SW 1271 (cell line): ENCODE results near the gene KREMEN2.

Experiments used
- DNase-seq, 2 experiments: peaks; one replicate each; lab custom pipeline; 2025; lab: John Stamatoyannopoulos, UW

KREMEN2 gene

GRCh38 chr16:3003582-3004270 is 39.7 kb downstream of the KREMEN2 start:
- peak; percentile 91 to 94 for DNase-seq

- DNase-seq: no peak
Observed at GRCh38 chr16:3004319-3004718, 40.2 kb downstream of the KREMEN2 start.

- no peak for DNase-seq
Observed at GRCh38 chr16:3004781-3005284, 40.8 kb downstream of the KREMEN2 start.

GRCh38 chr16:3007059-3007956 is 43.2 kb downstream of the KREMEN2 start:
- no peak for DNase-seq

GRCh38 chr16:3007957-3008689 is 44.0 kb downstream of the KREMEN2 start:
- no peak for DNase-seq

- DNase-seq: no peak
Observed at GRCh38 chr16:3008690-3009037, 44.6 kb downstream of the KREMEN2 start.

GRCh38 chr16:3009568-3010390 is 45.7 kb downstream of the KREMEN2 start:
- no peak for DNase-seq

GRCh38 chr16:3010510-3010909 is 46.4 kb downstream of the KREMEN2 start:
- DNase-seq: no peak

- DNase-seq: no peak
Observed at GRCh38 chr16:3012246-3012645, 48.2 kb downstream of the KREMEN2 start.

GRCh38 chr16:3012828-3013420 is 48.8 kb downstream of the KREMEN2 start, which contains the start of gene CLDN9:
TSS of gene CLDN9 (plus strand) at chr16:3012923. CDS start at chr16:3013363, 440 bp downstream.
- peak in 1 of 2 experiments; percentile 11 for DNase-seq

- no peak for DNase-seq
Observed at GRCh38 chr16:3013491-3013951, 49.4 kb downstream of the KREMEN2 start.

GRCh38 chr16:3013998-3014690 is 50.1 kb downstream of the KREMEN2 start:
- DNase-seq: no peak

GRCh38 chr16:3014971-3015370 is 50.9 kb downstream of the KREMEN2 start:
- DNase-seq: no peak

- no peak for DNase-seq
Observed at GRCh38 chr16:3015865-3016521, 51.9 kb downstream of the KREMEN2 start.

GRCh38 chr16:3017344-3017743 is 53.3 kb downstream of the KREMEN2 start:
- no peak for DNase-seq
